Middle frontal gyrus (tissue), 1 donor: ENCODE results near the gene C1orf35.

Experiments used
- DNase-seq: peaks from one replicate; pipeline ENCODE4 v3.0.0-alpha.2; 2015; ENCODE audit warnings: low spot score; ENCODE audit errors: extremely low spot score

Gene C1orf35

GRCh38 chr1:228079601-228080263, 23.4 kb downstream of the C1orf35 start:
- no peak for DNase-seq

- no peak for DNase-seq
Observed at GRCh38 chr1:228079013-228079412, 24.1 kb downstream of the C1orf35 start.

GRCh38 chr1:228077565-228078330, 25.4 kb downstream of the C1orf35 start:
- no peak for DNase-seq

GRCh38 chr1:228076796-228077430, 26.2 kb downstream of the C1orf35 start:
- DNase-seq, result no peak

- DNase-seq, result no peak
Observed at GRCh38 chr1:228075801-228076271, 27.3 kb downstream of the C1orf35 start.

GRCh38 chr1:228074954-228075730, 28.0 kb downstream of the C1orf35 start:
- DNase-seq, result no peak

GRCh38 chr1:228073857-228074545, 29.1 kb downstream of the C1orf35 start:
- DNase-seq, result no peak

- DNase-seq, result no peak
Observed at GRCh38 chr1:228073061-228073856, 29.9 kb downstream of the C1orf35 start.

GRCh38 chr1:228072658-228073043, 30.5 kb downstream of the C1orf35 start:
- DNase-seq, result no peak

- no peak for DNase-seq
Observed at GRCh38 chr1:228071839-228072657, 31.1 kb downstream of the C1orf35 start.

- DNase-seq, result no peak
Observed at GRCh38 chr1:228070851-228071250, 32.3 kb downstream of the C1orf35 start.

GRCh38 chr1:228070173-228070572, 33.0 kb downstream of the C1orf35 start:
- DNase-seq, result no peak

- no peak for DNase-seq
Observed at GRCh38 chr1:228068359-228068758, 34.8 kb downstream of the C1orf35 start.

GRCh38 chr1:228066891-228067654, 36.1 kb downstream of the C1orf35 start:
- DNase-seq, result no peak

- DNase-seq, result no peak
Observed at GRCh38 chr1:228066416-228066815, 36.7 kb downstream of the C1orf35 start.

GRCh38 chr1:228065543-228066347, 37.4 kb downstream of the C1orf35 start:
- DNase-seq, result no peak

GRCh38 chr1:228064741-228065542, 38.2 kb downstream of the C1orf35 start:
- no peak for DNase-seq
